Measurements from ENCODE around the gene IL17RD. TPM values are rescaled to one million over a fixed set of nuclear protein-coding genes. Genes with fewer than 3 reads are reported as not detected.

Gene IL17RD
- total RNA-seq, 1 donor from 2014 or later, result 26.1 TPM

- Mint-ChIP-seq H3K27me3 (ENCODE audit: insufficient read depth, low read depth) (peaks cover 5% of the 10 kb centered on the region), H3K9me3 (no peaks in the 10 kb centered on the region), H3K27ac (no peak overlapping the region), H3K36me3 (peaks cover 55% of the 10 kb centered on the region), H3K4me3 (no peak overlapping the region), H3K4me1 (peaks cover 19% of the 10 kb centered on the region)
- H3K9me3 ChIP-seq (ENCODE audit: low read depth), result no peaks in the 10 kb centered on the region
- peaks cover 2% of the 10 kb centered on the region for H3K4me1 ChIP-seq
- no peak for TF ChIP-seq EZH2phosphoT487 (IDR thresholded peaks at IDR 0.05)
- TF ChIP-seq, protein P1, sequence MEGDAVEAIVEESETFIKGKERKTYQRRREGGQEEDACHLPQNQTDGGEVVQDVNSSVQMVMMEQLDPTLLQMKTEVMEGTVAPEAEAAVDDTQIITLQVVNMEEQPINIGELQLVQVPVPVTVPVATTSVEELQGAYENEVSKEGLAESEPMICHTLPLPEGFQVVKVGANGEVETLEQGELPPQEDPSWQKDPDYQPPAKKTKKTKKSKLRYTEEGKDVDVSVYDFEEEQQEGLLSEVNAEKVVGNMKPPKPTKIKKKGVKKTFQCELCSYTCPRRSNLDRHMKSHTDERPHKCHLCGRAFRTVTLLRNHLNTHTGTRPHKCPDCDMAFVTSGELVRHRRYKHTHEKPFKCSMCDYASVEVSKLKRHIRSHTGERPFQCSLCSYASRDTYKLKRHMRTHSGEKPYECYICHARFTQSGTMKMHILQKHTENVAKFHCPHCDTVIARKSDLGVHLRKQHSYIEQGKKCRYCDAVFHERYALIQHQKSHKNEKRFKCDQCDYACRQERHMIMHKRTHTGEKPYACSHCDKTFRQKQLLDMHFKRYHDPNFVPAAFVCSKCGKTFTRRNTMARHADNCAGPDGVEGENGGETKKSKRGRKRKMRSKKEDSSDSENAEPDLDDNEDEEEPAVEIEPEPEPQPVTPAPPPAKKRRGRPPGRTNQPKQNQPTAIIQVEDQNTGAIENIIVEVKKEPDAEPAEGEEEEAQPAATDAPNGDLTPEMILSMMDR (IDR thresholded peaks at IDR 0.05), result no peak
- no peak for TF ChIP-seq EZH2 (IDR thresholded peaks at IDR 0.05)
- peaks cover 4% of the 10 kb centered on the region for H3K36me3 ChIP-seq
- no peak for DNase-seq (ENCODE audit: low spot score)
- H3K9ac ChIP-seq, result no peak overlapping the region
- H3K4me2 ChIP-seq, result no peak overlapping the region
- no peak overlapping the region for H3K4me3 ChIP-seq
- no peak overlapping the region for H2AFZ ChIP-seq (replicated peaks)
- H4K20me1 ChIP-seq (ENCODE audit: low read depth), result peaks cover 3% of the 10 kb centered on the region
- H3K27ac ChIP-seq, result no peak overlapping the region
- no peaks in the 10 kb centered on the region for H3K27me3 ChIP-seq
- H3F3A ChIP-seq (ENCODE audit: low read depth), result peaks cover under 1% of the 10 kb centered on the region
- H3K79me2 ChIP-seq (ENCODE audit: low read depth), result no peaks in the 10 kb centered on the region
These were observed 69.8 kb downstream of the IL17RD start for GRCh38 chr3:57095363-57095762.

- Histone ChIP-seq H3K27ac (no peak overlapping the region), H4K20me1 (ENCODE audit: low read depth) (peaks cover 3% of the 10 kb centered on the region), H3K36me3 (peaks cover 4% of the 10 kb centered on the region), H3F3A (ENCODE audit: low read depth) (no peaks in the 10 kb centered on the region), H3K4me1 (no peaks in the 10 kb centered on the region), H2AFZ (replicated peaks) (no peak overlapping the region), H3K9ac (no peak overlapping the region), H3K4me2 (no peak overlapping the region), H3K79me2 (ENCODE audit: low read depth) (no peaks in the 10 kb centered on the region), H3K4me3 (no peak overlapping the region), H3K27me3 (no peaks in the 10 kb centered on the region), H3K9me3 (ENCODE audit: low read depth) (no peaks in the 10 kb centered on the region)
- H3K4me3 Mint-ChIP-seq, result no peak overlapping the region
- no peak overlapping the region for H3K27ac Mint-ChIP-seq
- no peaks in the 10 kb centered on the region for H3K9me3 Mint-ChIP-seq
- H3K4me1 Mint-ChIP-seq, result peaks cover 17% of the 10 kb centered on the region
- H3K27me3 Mint-ChIP-seq (ENCODE audit: insufficient read depth, low read depth), result peaks cover 5% of the 10 kb centered on the region
- DNase-seq (ENCODE audit: low spot score), result no peak
- H3K36me3 Mint-ChIP-seq, result peaks cover 57% of the 10 kb centered on the region
- no peak for TF ChIP-seq EZH2phosphoT487 (IDR thresholded peaks at IDR 0.05)
- TF ChIP-seq, protein P1 (IDR thresholded peaks at IDR 0.05), result no peak
- TF ChIP-seq EZH2 (IDR thresholded peaks at IDR 0.05), result no peak
These were observed 70.6 kb downstream of the IL17RD start for GRCh38 chr3:57094575-57094974.

- no peak overlapping the region for H3K4me3 ChIP-seq
- no peaks in the 10 kb centered on the region for H3K79me2 ChIP-seq (ENCODE audit: low read depth)
- no peak for DNase-seq (ENCODE audit: low spot score)
- H3K4me3 Mint-ChIP-seq, result no peak overlapping the region
- TF ChIP-seq, protein P1 (IDR thresholded peaks at IDR 0.05), result no peak
- TF ChIP-seq EZH2 (IDR thresholded peaks at IDR 0.05), result no peak
- TF ChIP-seq EZH2phosphoT487 (IDR thresholded peaks at IDR 0.05), result no peak
- H3F3A ChIP-seq (ENCODE audit: low read depth), result no peaks in the 10 kb centered on the region
- no peak overlapping the region for H2AFZ ChIP-seq (replicated peaks)
- H3K27ac ChIP-seq, result no peak overlapping the region
- no peaks in the 10 kb centered on the region for H3K9me3 Mint-ChIP-seq
- H3K36me3 Mint-ChIP-seq, result peaks cover 54% of the 10 kb centered on the region
- peaks cover 4% of the 10 kb centered on the region for H3K36me3 ChIP-seq
- no peaks in the 10 kb centered on the region for H3K4me1 ChIP-seq
- no peak overlapping the region for H3K9ac ChIP-seq
- H3K27me3 ChIP-seq, result no peaks in the 10 kb centered on the region
- H3K4me2 ChIP-seq, result no peak overlapping the region
- no peaks in the 10 kb centered on the region for H3K9me3 ChIP-seq (ENCODE audit: low read depth)
- H4K20me1 ChIP-seq (ENCODE audit: low read depth), result peaks cover 3% of the 10 kb centered on the region
- peaks cover 5% of the 10 kb centered on the region for H3K27me3 Mint-ChIP-seq (ENCODE audit: insufficient read depth, low read depth)
- peaks cover 17% of the 10 kb centered on the region for H3K4me1 Mint-ChIP-seq
- H3K27ac Mint-ChIP-seq, result no peak overlapping the region
These were observed 71.1 kb downstream of the IL17RD start for GRCh38 chr3:57093971-57094535.
